GM23338 (cell line): ENCODE data around the gene ST6GALNAC3. TPM values are rescaled to one million over a fixed set of nuclear protein-coding genes. Genes with fewer than 3 reads are reported as not detected.

Source experiments
- ATAC-seq: fragments of 200-7000 bp; cut with Tn5 transposase; 3 replicates; pipeline ENCODE4 v1.9.1; 2020
- DNase-seq: peaks from one replicate; pipeline ENCODE4 v3.0.0-alpha.2; 2015; ENCODE audit warnings: low spot score
- H2AFZ ChIP-seq: fragments of 200-600 bp; sonication (generic); 2 replicates; pipeline ENCODE4 v1.8.0; 2016; ENCODE audit warnings: antibody characterized with exemption, mild to moderate bottlenecking, moderate library complexity
- H3F3A ChIP-seq: fragments of 200-600 bp; sonication (generic); replicated peaks from 2 replicates; pipeline ENCODE4 v1.8.0; 2017; ENCODE audit warnings: antibody characterized with exemption, mixed run types, low read depth
- H3K27ac ChIP-seq: fragments of 200-600 bp; sonication (generic); 2 replicates; pipeline ENCODE4 v1.6.1; 2016; ENCODE audit warnings: low read depth
- H3K27me3 ChIP-seq: fragments of 200-600 bp; sonication (generic); 2 replicates; pipeline ENCODE4 v1.8.0; 2016; ENCODE audit warnings: mild to moderate bottlenecking, mixed run types, moderate library complexity; ENCODE audit not compliant: insufficient read depth
- H3K36me3 ChIP-seq: fragments of 200-600 bp; sonication (generic); 2 replicates; pipeline ENCODE4 v1.8.0; 2016; ENCODE audit warnings: mild to moderate bottlenecking; ENCODE audit not compliant: insufficient read depth
- H3K4me1 ChIP-seq: fragments of 200-600 bp; sonication (generic); 2 replicates; pipeline ENCODE4 v1.8.0; 2016; ENCODE audit warnings: mild to moderate bottlenecking, moderate library complexity; ENCODE audit not compliant: insufficient read depth
- H3K4me2 ChIP-seq: fragments of 200-600 bp; sonication (generic); 2 replicates; pipeline ENCODE4 v1.7.1; 2017; ENCODE audit warnings: mixed run types
- H3K4me3 ChIP-seq: fragments of 200-600 bp; sonication (generic); 2 replicates; pipeline ENCODE4 v1.6.1; 2016; ENCODE audit warnings: mixed run types
- H3K79me2 ChIP-seq: fragments of 200-600 bp; sonication (generic); replicated peaks from 2 replicates; pipeline ENCODE4 v1.8.0; 2017; ENCODE audit warnings: mild to moderate bottlenecking; ENCODE audit not compliant: insufficient read depth
- H3K9me2 ChIP-seq: fragments of 200-600 bp; sonication (generic); 2 replicates; pipeline ENCODE4 v1.8.0; 2017; ENCODE audit not compliant: insufficient read depth
- H4K20me1 ChIP-seq: fragments of 200-600 bp; sonication (generic); replicated peaks from 2 replicates; pipeline ENCODE4 v1.8.0; 2017; ENCODE audit warnings: mild to moderate bottlenecking; ENCODE audit not compliant: insufficient read depth
- H3K27ac Mint-ChIP-seq: 2 replicates; pipeline ENCODE4 v1.8.0; 2020; ENCODE audit warnings: inconsistent platforms, mild to moderate bottlenecking, moderate library complexity, mixed read lengths
- H3K27me3 Mint-ChIP-seq: 3 replicates; pipeline ENCODE4 v1.8.0; 2022; ENCODE audit warnings: low read depth, mild to moderate bottlenecking, moderate library complexity, mixed read lengths, inconsistent platforms; ENCODE audit not compliant: insufficient read depth, poor library complexity
- H3K36me3 Mint-ChIP-seq: 3 replicates; pipeline ENCODE4 v1.8.0; 2021; ENCODE audit warnings: low read depth, mild to moderate bottlenecking, inconsistent platforms, moderate library complexity, mixed read lengths
- H3K4me1 Mint-ChIP-seq: 3 replicates; pipeline ENCODE4 v1.8.0; 2020; ENCODE audit warnings: mild to moderate bottlenecking, inconsistent platforms, mixed read lengths
- H3K4me3 Mint-ChIP-seq: 3 replicates; pipeline ENCODE4 v1.8.0; 2021; ENCODE audit warnings: moderate library complexity, mild to moderate bottlenecking, inconsistent platforms, mixed read lengths
- H3K9me3 Mint-ChIP-seq: 3 replicates; pipeline ENCODE4 v1.8.0; 2020; ENCODE audit warnings: moderate library complexity, mild to moderate bottlenecking, inconsistent platforms, mixed read lengths
- CREB1 ChIP-seq: fragments of 250-450 bp; sonication (Bioruptor Pico); IDR thresholded peaks from 2 replicates; pipeline ENCODE4 v1.5.0; 2020; ENCODE audit warnings: low read depth, mild to moderate bottlenecking, moderate library complexity
- CTCF ChIP-seq, 2 experiments: fragments of 200-600 bp in 1 of 2; sonication (generic) in 1 of 2; conservative IDR thresholded peaks; 2 replicates each; pipeline versions ENCODE4 v1.5.1 to v1.6.1; 2016 to 2017; ENCODE audit warnings: antibody characterized with exemption in 2 of 2, low read depth in 2 of 2, mild to moderate bottlenecking in 2 of 2, moderate library complexity in 1 of 2
- ETS1 ChIP-seq: IDR thresholded peaks from 2 replicates; pipeline ENCODE4 v1.6.1; 2016; ENCODE audit warnings: antibody characterized with exemption
- EZH2 ChIP-seq: fragments of 200-600 bp; sonication (generic); IDR thresholded peaks from one replicate; pipeline ENCODE4 v1.8.0; 2017; ENCODE audit warnings: antibody characterized with exemption, mild to moderate bottlenecking, low read depth; ENCODE audit not compliant: unreplicated experiment
- EZH2phosphoT487 ChIP-seq: fragments of 200-600 bp; sonication (generic); IDR thresholded peaks from one replicate; pipeline ENCODE4 v1.8.1; 2018; ENCODE audit warnings: antibody characterized with exemption; ENCODE audit not compliant: unreplicated experiment
- JUNB ChIP-seq: IDR thresholded peaks from one replicate; pipeline ENCODE4 v1.6.1; 2016; ENCODE audit warnings: antibody characterized with exemption; ENCODE audit not compliant: unreplicated experiment
- NANOG ChIP-seq: IDR thresholded peaks from 2 replicates; pipeline ENCODE4 v1.6.1; 2016; ENCODE audit warnings: antibody characterized with exemption, borderline replicate concordance
- POLR2AphosphoS5 ChIP-seq: IDR thresholded peaks from 2 replicates; pipeline ENCODE4 v1.6.1; 2016; ENCODE audit warnings: antibody characterized with exemption, low read depth
- STAT1 ChIP-seq: IDR thresholded peaks from one replicate; pipeline ENCODE4 v1.6.1; 2016; ENCODE audit warnings: antibody characterized with exemption; ENCODE audit not compliant: unreplicated experiment
- ZNF114 ChIP-seq: fragments of 250-450 bp; sonication (Bioruptor Pico); IDR thresholded peaks from 2 replicates; pipeline ENCODE4 v1.5.0; 2020; ENCODE audit warnings: mild to moderate bottlenecking, moderate library complexity
- ZNF331 ChIP-seq: fragments of 250-450 bp; sonication (Bioruptor Pico); IDR thresholded peaks from 2 replicates; pipeline ENCODE4 v1.5.0; 2020; ENCODE audit warnings: low read depth, mild to moderate bottlenecking, moderate library complexity
- ZNF462 ChIP-seq: fragments of 250-450 bp; sonication (Bioruptor Pico); IDR thresholded peaks from 2 replicates; pipeline ENCODE4 v1.5.0; 2020; ENCODE audit warnings: mild to moderate bottlenecking, moderate library complexity
- polyA plus RNA-seq: library from polyadenylated mRNA; unstranded; fragments of >200 nt; fragmentation: Nextera tagmentation; extraction: Ambion mirVana; gene quantifications from 2 replicates; pipeline ENCODE4 v1.2.1, GENCODE V29; 2016
- total RNA-seq: library from RNA; depleted of rRNA; stranded (reverse); fragments of >200 nt; shearing (Covaris generic); gene quantifications from 2 replicates; pipeline ENCODE4 v1.2.3, GENCODE V29; 2014
- TF ChIP-seq, protein P1 (sequence below): IDR thresholded peaks from one replicate; pipeline ENCODE4 v1.6.1; 2018; ENCODE audit warnings: antibody characterized with exemption; ENCODE audit not compliant: unreplicated experiment

ST6GALNAC3 gene
- total and polyA plus RNA-seq, 2 experiments from 2014 or later, result 4.7 to 11.6 TPM

DNA sequence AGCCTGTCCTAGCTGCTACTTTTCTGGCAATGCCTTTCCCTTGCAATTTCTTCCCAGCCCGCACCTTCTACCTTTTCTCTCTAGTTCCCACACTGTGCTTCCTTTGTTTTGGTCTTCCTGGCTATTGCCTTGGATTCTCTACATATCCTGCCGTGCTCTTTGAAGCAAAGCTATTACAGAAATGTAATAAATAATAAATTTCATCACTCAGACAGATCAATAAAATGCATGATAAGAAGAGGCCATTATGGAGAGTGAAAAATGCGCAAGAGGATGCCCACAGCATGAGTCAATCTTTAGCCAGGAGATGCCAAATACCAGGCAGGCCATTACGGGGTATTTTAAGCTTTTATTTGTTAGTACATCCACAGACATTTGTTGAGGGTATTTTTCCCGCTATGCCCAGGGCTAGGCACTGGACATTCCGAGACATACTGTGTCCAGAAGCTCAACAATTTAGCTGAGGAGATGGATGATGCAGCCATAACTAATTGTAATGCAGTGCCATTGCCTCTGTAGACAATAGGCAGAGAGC lies 163.6 kb downstream of the ST6GALNAC3 start:
- H2AFZ ChIP-seq, result no peak overlapping the region
- peak; percentile 43 for DNase-seq
- peak overlapping the region; percentile 9 for H3K27ac ChIP-seq
- Mint-ChIP-seq H3K27ac (peak overlapping the region; percentile 52), H3K9me3 (peaks cover 6% of the 10 kb centered on the region), H3K4me1 (peaks cover 52% of the 10 kb centered on the region), H3K27me3 (no peaks in the 10 kb centered on the region), H3K4me3 (peak overlapping the region; percentile 11; the same call in 1 of the 3 replicates), H3K36me3 (peaks cover 22% of the 10 kb centered on the region)
- TF ChIP-seq EZH2 (no peak), CTCF (conservative IDR thresholded peaks at IDR 0.05; ENCODE audit: low read depth in 2 of 2) (no peak), JUNB (no peak), ZNF462 (CRISPR knock-in tag) (no peak), EZH2phosphoT487 (no peak), ZNF114 (no peak), CREB1 (CRISPR knock-in tag) (no peak), NANOG (no peak), POLR2AphosphoS5 (no peak), ZNF331 (no peak), STAT1 (no peak), ETS1 (no peak)
- TF ChIP-seq, protein P1, sequence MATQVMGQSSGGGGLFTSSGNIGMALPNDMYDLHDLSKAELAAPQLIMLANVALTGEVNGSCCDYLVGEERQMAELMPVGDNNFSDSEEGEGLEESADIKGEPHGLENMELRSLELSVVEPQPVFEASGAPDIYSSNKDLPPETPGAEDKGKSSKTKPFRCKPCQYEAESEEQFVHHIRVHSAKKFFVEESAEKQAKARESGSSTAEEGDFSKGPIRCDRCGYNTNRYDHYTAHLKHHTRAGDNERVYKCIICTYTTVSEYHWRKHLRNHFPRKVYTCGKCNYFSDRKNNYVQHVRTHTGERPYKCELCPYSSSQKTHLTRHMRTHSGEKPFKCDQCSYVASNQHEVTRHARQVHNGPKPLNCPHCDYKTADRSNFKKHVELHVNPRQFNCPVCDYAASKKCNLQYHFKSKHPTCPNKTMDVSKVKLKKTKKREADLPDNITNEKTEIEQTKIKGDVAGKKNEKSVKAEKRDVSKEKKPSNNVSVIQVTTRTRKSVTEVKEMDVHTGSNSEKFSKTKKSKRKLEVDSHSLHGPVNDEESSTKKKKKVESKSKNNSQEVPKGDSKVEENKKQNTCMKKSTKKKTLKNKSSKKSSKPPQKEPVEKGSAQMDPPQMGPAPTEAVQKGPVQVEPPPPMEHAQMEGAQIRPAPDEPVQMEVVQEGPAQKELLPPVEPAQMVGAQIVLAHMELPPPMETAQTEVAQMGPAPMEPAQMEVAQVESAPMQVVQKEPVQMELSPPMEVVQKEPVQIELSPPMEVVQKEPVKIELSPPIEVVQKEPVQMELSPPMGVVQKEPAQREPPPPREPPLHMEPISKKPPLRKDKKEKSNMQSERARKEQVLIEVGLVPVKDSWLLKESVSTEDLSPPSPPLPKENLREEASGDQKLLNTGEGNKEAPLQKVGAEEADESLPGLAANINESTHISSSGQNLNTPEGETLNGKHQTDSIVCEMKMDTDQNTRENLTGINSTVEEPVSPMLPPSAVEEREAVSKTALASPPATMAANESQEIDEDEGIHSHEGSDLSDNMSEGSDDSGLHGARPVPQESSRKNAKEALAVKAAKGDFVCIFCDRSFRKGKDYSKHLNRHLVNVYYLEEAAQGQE, result no peak
- no peak overlapping the region for H3K4me3 ChIP-seq
- peak; percentile 72 for ATAC-seq
- H3K79me2 ChIP-seq, result no peaks in the 10 kb centered on the region
- H3K36me3 ChIP-seq, result peaks cover 3% of the 10 kb centered on the region; the same call in 1 of the 2 replicates
- no peaks in the 10 kb centered on the region for H3K9me2 ChIP-seq
- H4K20me1 ChIP-seq, result no peaks in the 10 kb centered on the region
- H3F3A ChIP-seq, result no peaks in the 10 kb centered on the region
- H3K4me2 ChIP-seq, result peak overlapping the region; percentile 60
- peaks cover 47% of the 10 kb centered on the region for H3K4me1 ChIP-seq
- H3K27me3 ChIP-seq, result no peaks in the 10 kb centered on the region
